GM19438 (cell line): ENCODE data around the gene BRWD1.
"Not testable (repeated sequence)": the region's sequence is repeated elsewhere in the genome, so short reads cannot be mapped to it uniquely, and the experiment has no call there.

ENCODE experiments used
- ATAC-seq: cut with Tn5 transposase; IDR thresholded peaks from one replicate; pipeline ENCODE4 v1.9.1; 2021; ENCODE audit warnings: low read depth; ENCODE audit not compliant: unreplicated experiment

The BRWD1 gene

GRCh38 chr21:39180429-39181019 lies 132.9 kb downstream of the BRWD1 start:
- no peak for ATAC-seq

DNA sequence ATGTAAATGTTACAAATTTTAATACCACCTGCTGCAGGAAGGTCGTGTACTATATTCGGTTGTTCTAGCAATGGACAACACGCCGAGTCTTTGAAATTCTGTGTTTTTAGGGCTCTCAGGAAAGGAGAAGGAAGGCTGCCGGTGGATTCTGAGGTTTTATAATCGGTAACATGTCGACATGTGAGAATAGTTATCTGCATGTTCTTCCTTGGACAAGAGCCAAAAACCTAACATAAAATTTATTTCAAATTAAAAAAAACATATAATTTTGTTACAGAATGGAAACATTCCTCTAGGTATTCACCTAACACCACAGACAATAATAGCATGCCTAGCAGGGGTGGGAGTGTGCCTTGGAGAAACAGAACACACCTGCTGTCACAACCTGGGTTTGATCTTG lies 135.0 kb downstream of the BRWD1 start:
- no peak for ATAC-seq

GRCh38 chr21:39176271-39176709 lies 137.1 kb downstream of the BRWD1 start:
- ATAC-seq, result no peak

DNA sequence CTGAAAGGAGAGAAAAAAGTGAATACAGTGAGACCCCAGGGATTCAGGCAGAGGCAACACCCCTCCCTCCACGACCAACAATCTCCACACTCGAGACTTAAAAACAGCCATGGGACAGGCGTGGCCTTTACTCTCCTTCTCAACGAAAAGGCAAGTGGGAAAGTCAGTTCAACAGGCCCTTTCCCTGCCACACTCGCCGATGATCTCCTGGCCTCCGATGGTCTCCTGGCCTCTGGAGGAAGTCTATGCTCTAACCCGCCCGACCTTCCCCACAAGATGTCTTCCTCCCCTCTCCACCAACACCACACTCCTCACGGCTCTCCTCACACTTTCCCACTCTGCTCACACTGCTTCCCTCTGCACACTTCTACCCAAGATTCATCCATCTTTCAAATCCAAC lies 137.8 kb downstream of the BRWD1 start:
- no peak for ATAC-seq

GRCh38 chr21:39175154-39175553 lies 138.3 kb downstream of the BRWD1 start:
- no peak for ATAC-seq

GRCh38 chr21:39173716-39174680 lies 139.4 kb downstream of the BRWD1 start:
- ATAC-seq, result no peak

GRCh38 chr21:39169906-39170305 lies 143.5 kb downstream of the BRWD1 start:
- no peak for ATAC-seq

DNA sequence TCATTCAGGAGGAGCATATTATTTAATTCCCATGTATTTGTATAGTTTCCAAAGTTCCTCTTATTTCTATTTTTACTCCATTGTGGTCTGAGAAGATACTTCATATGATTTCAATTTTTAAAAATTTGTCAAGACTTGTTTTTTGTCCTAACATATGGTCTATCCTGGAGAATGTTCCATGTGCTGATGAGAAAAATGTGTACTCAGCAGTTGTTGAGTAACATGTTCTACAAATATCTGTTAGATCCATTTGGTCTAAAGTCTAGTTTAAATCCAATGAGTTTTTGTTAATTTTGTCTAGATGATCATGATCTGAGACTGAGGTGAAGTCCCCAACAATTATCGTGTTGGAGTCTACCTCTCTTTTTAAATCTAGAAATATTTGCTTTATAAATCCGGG lies 144.6 kb downstream of the BRWD1 start:
- ATAC-seq, result no peak

- ATAC-seq, result no peak
Observed at GRCh38 chr21:39164523-39164922, 148.9 kb downstream of the BRWD1 start.

DNA sequence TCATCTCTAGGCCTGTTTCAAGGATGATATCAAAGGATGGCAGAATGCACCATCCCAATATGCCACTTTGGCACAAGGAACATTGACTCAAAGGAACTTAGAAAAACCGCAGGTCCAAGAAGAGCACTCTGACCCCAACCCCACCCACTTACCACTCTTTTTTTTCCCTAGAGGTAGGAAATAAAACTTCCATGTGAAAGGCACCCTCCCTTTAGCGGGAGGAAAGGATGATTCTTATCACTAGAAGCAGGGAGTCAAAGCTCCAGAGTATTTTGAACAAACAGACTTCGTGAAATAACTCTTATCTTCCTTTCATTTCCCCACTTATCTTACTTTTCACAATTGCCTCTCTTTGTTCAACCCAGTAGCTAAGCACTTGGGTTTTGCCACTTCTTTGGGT lies 152.4 kb downstream of the BRWD1 start:
- ATAC-seq, result no peak

GRCh38 chr21:39159342-39160063 lies 153.9 kb downstream of the BRWD1 start:
- no peak for ATAC-seq

- ATAC-seq, result not testable (repeated sequence)
Observed at GRCh38 chr21:39157241-39157640, 156.2 kb downstream of the BRWD1 start.

DNA sequence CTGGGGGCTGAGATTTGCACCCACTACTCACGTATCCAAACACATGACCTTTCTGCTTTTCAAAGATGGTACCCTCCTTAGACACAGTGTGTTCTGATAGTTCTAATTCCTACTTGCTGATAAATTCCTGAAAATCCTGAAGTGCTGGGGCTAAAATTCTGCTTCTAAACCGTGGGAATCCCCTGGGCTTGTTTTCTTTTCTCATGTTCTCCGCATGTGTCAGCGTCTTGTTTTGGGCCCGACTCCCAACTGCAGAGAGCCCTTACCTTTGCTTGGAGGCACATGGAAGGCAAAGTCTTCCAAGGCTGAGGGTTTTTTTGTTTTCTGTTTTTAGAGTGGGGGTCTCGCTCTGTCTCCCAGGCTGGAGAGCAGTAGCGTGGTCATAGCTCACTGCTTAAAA lies 157.4 kb downstream of the BRWD1 start:
- ATAC-seq, result no peak

DNA sequence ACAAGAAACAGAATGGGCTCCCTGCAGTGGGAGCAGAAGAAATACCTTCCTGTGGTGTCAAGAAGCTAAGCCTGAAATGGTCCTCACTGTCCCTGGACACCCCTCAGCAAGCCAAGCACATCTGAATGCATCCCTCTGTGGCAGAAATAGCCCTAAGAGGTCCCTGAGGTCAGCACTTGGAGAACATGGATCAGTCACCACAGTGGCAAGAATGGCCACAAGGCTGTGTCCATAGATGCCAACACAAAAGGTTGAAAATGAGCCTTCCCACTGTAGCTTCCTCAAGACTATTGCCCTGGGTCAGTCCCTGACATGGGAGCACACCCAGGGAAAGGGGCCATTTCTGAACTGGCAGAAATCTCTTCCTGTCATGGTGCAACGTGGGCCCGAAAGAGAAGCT lies 157.9 kb downstream of the BRWD1 start:
- no peak for ATAC-seq

DNA sequence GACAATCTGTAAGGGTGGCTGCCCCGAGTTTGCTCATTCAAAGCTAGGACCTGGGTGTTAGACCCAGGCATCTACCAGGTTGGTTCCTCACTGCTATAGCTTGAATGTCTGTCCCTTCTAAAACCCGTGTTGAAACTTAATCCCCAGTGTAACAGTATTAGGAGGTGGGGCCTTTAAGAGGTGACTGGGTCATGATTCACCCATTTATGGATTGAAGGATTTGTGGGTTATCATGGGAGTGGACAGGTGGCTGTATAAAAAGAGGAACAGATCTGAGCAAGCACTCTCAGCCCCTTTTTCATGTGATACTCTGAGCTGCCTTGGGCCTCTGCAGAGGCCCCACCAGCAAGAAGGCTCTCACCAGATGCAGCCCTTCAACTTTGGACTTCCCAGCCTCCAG lies 159.6 kb downstream of the BRWD1 start:
- ATAC-seq, result no peak

- no peak for ATAC-seq
Observed at GRCh38 chr21:39153373-39153772, 160.1 kb downstream of the BRWD1 start.

DNA sequence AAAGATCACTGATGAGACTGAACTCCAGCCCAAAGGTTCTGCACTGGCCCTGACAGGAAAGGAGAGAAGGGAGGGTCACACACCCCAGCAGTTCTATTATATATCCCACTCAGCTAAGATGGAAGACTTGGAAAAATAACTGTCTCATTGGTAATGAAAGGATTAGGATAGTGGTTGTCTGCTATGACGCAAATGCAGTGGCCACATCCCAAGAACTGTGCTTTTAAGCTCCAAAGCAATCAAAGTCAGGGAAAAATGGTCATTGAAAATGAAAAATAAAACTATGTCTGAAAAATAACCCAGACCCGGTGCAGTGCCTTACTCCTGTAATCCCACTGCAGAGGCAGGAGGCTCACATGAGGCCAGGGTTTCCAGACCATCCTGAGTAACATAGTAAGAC lies 161.2 kb downstream of the BRWD1 start:
- ATAC-seq, result no peak

- ATAC-seq, result no peak
Observed at GRCh38 chr21:39150877-39151276, 162.6 kb downstream of the BRWD1 start.

- no peak for ATAC-seq
Observed at GRCh38 chr21:39150316-39150715, 163.1 kb downstream of the BRWD1 start.

DNA sequence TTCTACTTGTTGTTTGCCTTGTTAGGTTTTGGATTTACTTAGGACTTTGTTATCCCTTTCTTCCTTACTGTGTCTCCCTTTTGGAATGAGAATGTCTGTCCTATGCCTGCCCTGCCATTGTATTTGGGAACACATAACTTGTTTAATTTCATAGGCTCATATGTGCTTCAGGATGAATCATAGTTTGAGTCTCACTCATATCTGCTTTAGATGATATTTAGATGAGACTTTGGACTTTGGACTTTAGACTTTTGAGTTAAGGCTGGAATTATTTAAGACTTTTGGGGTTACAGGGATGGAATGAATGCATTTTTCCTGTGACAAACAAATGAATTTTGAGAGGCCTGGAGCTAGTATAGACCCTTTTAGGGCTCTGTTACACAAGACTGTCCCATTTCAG lies 163.6 kb downstream of the BRWD1 start:
- ATAC-seq, result no peak

GRCh38 chr21:39148975-39149374 lies 164.5 kb downstream of the BRWD1 start:
- ATAC-seq, result no peak
